NCI-H2227 (cell line): ENCODE data around the gene EVC.
"Not testable (repeated sequence)": the region's sequence is repeated elsewhere in the genome, so short reads cannot be mapped to it uniquely, and the experiment has no call there.

Source experiments
- DNase-seq: peaks from one replicate; lab custom pipeline; 2025; ENCODE audit not compliant: unreplicated experiment; lab: John Stamatoyannopoulos, UW

The EVC gene

DNA sequence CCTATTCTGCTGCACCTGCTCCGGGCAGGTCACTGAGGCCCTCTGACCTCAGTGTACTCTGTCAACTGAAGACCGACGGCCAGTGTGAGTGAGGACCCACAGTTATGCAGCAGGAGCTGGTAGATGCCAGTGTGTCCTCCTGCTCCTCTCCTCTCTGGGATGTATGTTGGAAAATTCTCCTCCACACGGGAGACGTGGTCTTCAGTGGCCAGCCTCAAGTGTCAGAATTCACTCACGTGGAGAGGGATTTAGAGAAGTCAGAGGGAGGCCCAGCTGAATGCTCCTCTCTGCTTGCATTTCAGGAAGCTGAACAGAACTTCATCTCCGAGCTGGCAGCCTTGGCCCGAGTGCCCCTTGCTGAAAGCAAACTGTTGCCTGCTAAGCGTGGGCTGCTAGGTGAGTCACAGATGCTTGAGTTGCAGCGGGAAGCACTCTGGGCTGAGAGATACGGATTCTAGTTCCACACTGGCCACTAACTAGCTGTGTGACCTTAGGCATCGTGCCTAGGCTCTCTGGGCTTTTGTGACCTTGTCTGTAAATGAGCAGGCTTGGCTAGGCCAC is 98.3 kb downstream of the EVC start:
- DNase-seq = no peak

- no peak for DNase-seq
These were observed 99.2 kb downstream of the EVC start for GRCh38 chr4:5810151-5810550.

DNA sequence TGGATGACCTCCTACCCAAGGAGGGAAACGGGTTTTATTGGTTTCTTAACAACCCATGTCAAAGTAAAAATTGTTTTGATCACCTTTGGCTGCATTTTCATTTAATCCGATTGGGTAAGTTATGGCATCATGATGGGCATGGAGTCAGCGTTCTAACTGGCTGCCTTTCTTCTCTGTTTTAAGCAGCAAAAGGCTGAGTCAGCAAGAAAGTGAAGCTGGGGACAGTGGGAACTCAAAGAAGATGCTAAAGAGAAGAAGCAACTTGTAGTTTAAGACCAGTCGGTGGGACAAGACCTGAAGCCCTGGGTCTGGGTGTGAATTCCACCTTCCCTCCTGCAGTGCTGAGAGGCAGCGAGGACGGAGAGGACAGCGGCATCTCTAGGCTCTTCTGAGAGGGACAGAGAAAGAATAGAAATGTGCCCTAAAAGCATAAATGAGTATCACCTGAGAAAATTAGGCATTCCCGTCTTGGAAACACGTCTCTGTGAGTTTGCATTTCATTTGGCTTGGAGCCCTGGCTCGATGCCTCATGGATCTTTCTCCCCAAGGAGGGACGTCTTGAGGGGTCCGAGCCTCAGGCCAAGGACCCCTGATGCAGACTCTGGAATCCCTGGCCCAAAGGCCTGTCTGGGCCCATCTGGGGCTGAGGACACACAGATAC is 99.9 kb downstream of the EVC start:
- no peak for DNase-seq

- not testable (repeated sequence) for DNase-seq
These were observed 101.1 kb downstream of the EVC start for GRCh38 chr4:5812057-5812456.

DNA sequence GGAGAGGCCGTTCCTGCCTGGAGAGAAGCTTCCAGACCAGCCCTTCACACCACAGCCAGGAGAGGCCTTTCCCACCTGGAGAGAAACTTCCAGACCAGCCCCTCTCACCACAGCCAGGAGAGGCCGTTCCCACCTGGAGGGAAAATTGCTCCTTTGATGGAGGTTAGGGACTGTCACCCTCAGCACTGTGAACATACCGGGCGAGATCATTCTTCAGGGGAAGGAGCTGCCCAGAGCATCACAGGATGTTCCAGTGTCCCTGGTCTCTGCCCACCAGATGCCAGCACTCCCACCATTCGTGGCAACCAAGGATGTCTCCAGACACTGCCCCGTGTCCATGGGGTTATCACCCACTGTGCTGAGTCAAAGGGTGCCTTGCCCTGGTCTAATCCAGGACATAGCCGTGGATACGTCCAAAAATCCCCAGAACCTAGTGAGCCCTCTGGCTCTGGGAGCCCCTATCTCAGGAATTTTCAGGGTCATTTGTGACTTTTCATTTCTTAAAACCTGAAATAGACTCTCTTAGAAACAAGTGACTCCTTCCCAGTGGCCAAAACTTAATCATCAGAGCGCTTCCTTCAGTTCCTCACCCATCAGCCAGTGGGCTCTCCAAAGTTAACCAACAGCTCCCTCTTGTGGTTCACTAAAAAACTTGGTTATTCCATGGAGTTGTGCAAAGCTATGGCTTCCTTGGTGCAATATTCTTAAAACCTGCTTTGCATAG is 101.7 kb downstream of the EVC start:
- DNase-seq = peak; percentile 64

DNA sequence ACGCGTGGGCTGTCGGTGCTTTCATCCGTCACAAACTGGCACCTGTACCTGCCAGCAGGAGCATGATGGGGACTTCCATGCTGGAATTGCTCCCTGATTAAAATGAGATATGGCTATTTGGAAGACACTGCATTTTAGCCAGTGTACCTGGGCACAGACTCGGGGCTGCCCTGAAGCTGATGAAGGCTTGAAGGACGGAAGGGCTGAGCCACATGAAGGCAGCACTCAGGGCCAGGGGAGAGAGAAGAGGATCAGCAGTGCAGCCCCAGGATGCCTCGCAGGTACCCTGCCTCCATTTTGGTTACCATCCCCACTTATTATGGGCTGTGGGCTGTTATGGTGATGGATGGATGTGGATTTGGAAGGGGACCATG is 102.9 kb downstream of the EVC start:
- DNase-seq = no peak

DNA sequence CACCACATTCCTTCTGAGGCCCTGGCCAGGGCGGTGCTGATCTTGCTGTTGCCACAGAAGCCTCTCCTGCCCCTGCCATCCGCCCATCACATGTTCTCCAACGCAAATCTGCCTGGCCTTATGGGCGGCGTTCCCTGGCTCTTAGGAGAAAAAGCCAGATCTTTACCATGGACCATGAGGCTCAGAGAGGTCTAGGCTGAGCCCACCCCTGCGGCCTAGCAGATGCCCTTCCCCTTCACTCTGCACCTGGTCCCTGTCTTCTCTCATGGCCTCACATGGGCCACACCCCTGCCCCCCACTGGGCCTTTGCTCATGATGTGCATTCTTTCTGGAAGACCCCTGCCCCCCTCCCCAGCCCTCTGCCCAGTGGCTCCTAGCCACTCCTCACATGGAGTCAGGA is 103.4 kb downstream of the EVC start:
- no peak for DNase-seq

GRCh38 chr4:5815641-5816040 is 104.6 kb downstream of the EVC start:
- DNase-seq = no peak

DNA sequence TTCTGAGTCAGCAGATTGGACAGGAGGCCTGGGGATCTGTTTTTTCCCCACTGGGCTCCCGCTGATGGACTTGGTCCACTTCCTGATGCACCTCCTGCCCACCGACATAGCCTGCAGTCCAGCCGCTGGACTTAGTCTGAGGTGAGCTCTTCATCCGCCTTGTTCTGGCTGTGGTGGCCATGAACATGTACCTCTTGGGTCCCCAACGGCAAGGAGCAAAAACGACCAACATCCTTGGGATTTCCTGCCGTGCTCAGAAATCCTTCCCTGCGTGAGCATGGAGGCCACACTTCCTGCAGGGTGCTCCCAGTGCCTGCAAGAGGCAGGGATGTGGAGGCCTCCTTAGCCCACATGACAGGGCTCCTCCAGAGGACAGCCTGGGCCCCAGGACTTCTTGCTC is 105.1 kb downstream of the EVC start:
- DNase-seq = no peak

DNA sequence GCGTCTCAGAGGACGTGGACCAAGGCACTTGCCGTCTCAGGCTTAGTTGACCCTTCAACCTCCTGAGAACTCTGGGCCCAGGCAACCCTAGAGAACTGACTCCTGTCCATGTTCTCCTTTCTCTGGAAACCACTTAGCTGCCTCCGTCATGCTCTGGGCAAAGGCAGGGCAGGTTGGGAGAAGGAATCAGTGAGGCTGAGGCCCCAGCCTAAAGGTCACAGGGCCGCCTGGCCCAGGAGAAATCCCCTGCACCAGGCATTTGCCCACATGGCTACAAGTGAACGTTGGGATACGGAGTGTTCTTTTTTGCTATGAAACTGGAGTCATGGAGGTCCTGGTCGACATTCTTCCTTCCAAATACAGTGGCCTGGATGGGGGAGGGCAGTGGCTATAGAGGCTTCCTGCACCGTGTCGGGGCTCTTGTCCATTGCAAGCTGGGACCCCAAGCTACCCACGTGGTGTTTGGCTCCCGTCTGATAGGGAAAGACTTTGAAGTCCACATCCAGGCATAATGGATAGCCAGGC is 105.9 kb downstream of the EVC start:
- no peak for DNase-seq

- DNase-seq = no peak
These were observed 110.8 kb downstream of the EVC start for GRCh38 chr4:5821665-5822358.

GRCh38 chr4:5822619-5823018 is 111.6 kb downstream of the EVC start:
- DNase-seq = no peak

- DNase-seq = no peak
These were observed 112.7 kb downstream of the EVC start for GRCh38 chr4:5823542-5824211.

DNA sequence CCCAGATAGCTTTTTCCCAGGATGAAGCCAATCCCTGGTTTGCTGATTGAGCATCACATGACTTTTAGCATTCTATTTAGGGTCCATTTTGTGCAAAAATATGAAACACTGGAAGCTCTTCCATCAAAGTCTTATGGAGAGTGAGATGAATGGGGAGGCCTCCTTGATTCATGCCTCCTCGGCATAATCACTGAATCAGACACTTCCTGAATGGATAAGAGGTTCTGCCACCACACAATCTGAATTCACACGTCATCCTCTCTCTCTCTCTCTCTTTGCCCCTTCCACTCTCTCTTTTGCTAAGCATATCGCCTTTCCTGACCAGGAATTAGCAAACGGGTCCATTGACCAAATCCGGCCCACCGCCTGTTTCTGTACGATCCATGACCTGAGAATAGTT is 113.2 kb downstream of the EVC start:
- no peak for DNase-seq

DNA sequence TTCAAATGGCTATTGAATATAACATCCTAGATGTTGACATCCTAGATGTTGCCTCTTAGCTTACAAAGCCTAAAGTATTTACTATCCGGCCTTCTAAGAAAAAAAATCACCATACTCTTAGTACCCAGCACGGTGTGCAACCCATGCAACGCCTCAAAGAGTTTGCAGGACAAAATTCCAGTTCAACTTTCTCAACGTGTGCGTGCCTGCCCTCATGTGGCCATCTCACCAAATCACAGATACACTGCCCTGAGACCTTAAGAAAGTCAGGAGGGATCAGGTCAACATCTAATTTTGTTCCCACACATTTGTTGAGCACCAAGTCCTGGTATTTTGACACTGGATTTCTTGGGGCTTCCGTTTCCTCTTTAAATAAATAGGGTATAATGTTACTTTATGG is 113.6 kb downstream of the EVC start:
- DNase-seq = peak; percentile 31

GRCh38 chr4:5825321-5826041 is 114.5 kb downstream of the EVC start:
- DNase-seq = no peak

- no peak for DNase-seq
These were observed 115.6 kb downstream of the EVC start for GRCh38 chr4:5826437-5827107.

- no peak for DNase-seq
These were observed 116.4 kb downstream of the EVC start for GRCh38 chr4:5827108-5828004.

GRCh38 chr4:5828005-5828391 is 117.0 kb downstream of the EVC start:
- no peak for DNase-seq
